Vagina (tissue), 2 donors: ENCODE measurements around the gene DSP. TPM values are rescaled to one million over a fixed set of nuclear protein-coding genes. Genes with fewer than 3 reads are reported as not detected.

Source experiments
- DNase-seq, 2 donors: peaks; one replicate each; pipeline ENCODE4 v3.0.0-alpha.2; 2017; ENCODE audit errors: extremely low spot score in 2 of 2
- H3K27ac ChIP-seq: fragments of 200-600 bp; sonication (generic); one replicate; pipeline ENCODE4 v1.5.1; 2019
- H3K27me3 ChIP-seq: fragments of 200-600 bp; sonication (generic); one replicate; pipeline ENCODE4 v1.5.1; 2019
- H3K36me3 ChIP-seq, 2 donors: fragments of 200-600 bp; sonication (generic); one replicate each; pipeline ENCODE4 v1.5.1; 2017 to 2019
- H3K4me1 ChIP-seq: fragments of 200-600 bp; sonication (generic); one replicate; pipeline ENCODE4 v1.5.1; 2019
- H3K4me3 ChIP-seq, 2 donors: fragments of 200-600 bp; sonication (generic); 1 replicate in 1 of 2; 2 replicates in 1 of 2; pipeline ENCODE4 v1.5.1; 2016 to 2019
- H3K9me3 ChIP-seq: fragments of 200-600 bp; sonication (generic); one replicate; pipeline ENCODE4 v1.5.1; 2019
- POLR2A ChIP-seq, 2 donors: fragments of 450-650 bp; IDR thresholded peaks; one replicate each; pipeline ENCODE4 v1.6.1; 2017; ENCODE audit warnings: antibody characterized with exemption in 2 of 2, mild to moderate bottlenecking in 2 of 2, moderate library complexity in 2 of 2
- POLR2AphosphoS5 ChIP-seq, 2 donors: sonication (generic); formaldehyde crosslinking; IDR thresholded peaks; one replicate each; pipeline ENCODE4 v1.9.0; 2017; ENCODE audit warnings: antibody characterized with exemption in 2 of 2, mild to moderate bottlenecking in 2 of 2, low read depth in 1 of 2; ENCODE audit not compliant: insufficient read depth in 1 of 2
- intact Hi-C: fragments of 100-400 bp; cut with DNase I; formaldehyde crosslinking; loops from one replicate; pipeline ENCODE4 v1.15.1; 2023
- total RNA-seq: library from RNA; depleted of rRNA; stranded (reverse); fragments of >200 nt; gene quantifications from one replicate; pipeline ENCODE4 v1.2.3, GENCODE V29; 2016
- TF ChIP-seq, protein P1 (sequence below), 3 experiments: fragments of 450-650 bp in 2 of 3; fragments of 200-600 bp in 1 of 3; sonication (generic) in 1 of 3; IDR thresholded peaks; one replicate each; pipeline ENCODE4 v1.5.1; 2017 to 2019; ENCODE audit warnings: antibody characterized with exemption in 3 of 3, mild to moderate bottlenecking in 2 of 3, moderate library complexity in 2 of 3

DSP gene
- total RNA-seq, 1 donor from 2014 or later: 802 TPM

DNA sequence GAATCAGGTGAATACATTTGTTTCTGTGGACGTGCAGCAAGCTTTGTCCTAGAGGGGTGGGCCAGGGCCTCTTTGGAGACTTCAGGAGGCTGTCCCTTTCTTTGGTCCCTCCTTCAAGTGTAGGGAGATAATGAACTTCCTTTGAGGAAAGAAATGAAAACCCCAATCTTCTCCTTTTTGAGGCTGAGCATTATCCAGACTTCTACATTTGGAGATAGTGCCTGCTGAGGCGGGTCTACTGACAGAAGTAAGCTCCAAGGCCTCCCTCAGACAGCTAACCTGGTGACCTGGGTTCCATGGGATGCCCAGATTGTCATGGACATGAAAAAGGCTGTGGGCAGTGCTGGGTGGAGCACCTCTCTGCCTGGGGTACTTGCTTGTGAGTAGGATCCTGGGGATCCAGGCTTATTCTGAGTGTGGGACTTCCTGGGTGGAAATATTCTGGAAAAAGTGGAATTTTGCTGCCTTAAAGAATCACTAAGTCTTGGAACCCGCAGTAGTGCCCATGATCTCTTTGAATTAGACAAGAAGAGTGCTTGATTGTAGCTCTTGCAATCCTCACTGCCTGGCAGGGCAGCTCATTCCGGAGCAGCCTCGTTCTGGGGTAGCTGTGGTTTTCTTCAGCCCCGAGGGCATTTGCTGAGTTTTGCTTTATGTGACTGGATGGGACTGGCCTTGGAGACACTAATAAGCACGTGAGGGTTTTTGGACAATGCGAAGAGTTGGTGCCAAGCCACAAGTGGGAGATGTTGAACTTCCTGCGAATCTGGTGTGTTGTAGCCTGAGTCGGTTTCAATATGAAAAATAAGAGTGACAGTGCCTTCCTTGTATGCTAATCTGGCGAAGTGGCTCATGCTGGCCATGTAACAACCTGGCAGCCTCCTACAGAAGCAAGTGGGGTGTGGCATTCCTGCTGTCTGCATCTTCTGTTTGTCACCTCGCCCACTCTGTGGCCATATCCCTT, 76.6 kb downstream of the DSP start:
- H3K4me1 ChIP-seq: peaks cover 11% of the 10 kb centered on the region
- TF ChIP-seq POLR2AphosphoS5 (IDR thresholded peaks at IDR 0.05; ENCODE audit: insufficient read depth in 1 of 2, low read depth in 1 of 2) (peak in 1 of 2 donors; percentile 47), POLR2A (IDR thresholded peaks at IDR 0.05) (no peak)
- TF ChIP-seq, protein P1, sequence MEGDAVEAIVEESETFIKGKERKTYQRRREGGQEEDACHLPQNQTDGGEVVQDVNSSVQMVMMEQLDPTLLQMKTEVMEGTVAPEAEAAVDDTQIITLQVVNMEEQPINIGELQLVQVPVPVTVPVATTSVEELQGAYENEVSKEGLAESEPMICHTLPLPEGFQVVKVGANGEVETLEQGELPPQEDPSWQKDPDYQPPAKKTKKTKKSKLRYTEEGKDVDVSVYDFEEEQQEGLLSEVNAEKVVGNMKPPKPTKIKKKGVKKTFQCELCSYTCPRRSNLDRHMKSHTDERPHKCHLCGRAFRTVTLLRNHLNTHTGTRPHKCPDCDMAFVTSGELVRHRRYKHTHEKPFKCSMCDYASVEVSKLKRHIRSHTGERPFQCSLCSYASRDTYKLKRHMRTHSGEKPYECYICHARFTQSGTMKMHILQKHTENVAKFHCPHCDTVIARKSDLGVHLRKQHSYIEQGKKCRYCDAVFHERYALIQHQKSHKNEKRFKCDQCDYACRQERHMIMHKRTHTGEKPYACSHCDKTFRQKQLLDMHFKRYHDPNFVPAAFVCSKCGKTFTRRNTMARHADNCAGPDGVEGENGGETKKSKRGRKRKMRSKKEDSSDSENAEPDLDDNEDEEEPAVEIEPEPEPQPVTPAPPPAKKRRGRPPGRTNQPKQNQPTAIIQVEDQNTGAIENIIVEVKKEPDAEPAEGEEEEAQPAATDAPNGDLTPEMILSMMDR (IDR thresholded peaks at IDR 0.05): no peak
- H3K4me3 ChIP-seq: no peak overlapping the region
- intact Hi-C loops: no loop called here
- H3K9me3 ChIP-seq: no peaks in the 10 kb centered on the region
- DNase-seq: peak in 1 of 2 donors; percentile 84
- no peak overlapping the region for H3K27ac ChIP-seq
- no peaks in the 10 kb centered on the region for H3K36me3 ChIP-seq
- no peaks in the 10 kb centered on the region for H3K27me3 ChIP-seq

DNA sequence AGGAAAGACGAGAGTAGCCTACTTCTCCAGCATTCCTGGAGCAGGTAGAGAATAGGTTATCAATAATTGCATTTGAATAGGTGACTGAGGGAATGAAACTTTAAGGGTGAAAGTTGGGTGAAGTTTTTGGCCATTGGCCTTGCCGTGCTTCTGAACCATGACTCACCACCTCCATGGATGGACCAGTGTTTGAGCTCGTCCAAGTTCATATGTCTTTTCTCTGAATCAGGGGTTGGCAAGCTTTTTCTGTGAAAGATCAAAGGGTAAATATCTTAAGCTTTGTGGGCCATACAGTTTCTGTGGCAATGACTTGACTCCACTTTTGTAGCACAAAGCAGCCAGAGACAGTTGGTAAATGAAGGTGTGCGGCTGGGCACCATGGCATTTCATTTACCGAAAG, 80.3 kb downstream of the DSP start:
- H3K9me3 ChIP-seq: no peaks in the 10 kb centered on the region
- TF ChIP-seq, protein P1 (IDR thresholded peaks at IDR 0.05): no peak
- intact Hi-C loops: no loop called here
- H3K27ac ChIP-seq: no peak overlapping the region
- H3K36me3 ChIP-seq: no peaks in the 10 kb centered on the region
- H3K4me1 ChIP-seq: peaks cover 11% of the 10 kb centered on the region
- DNase-seq: no peak
- H3K4me3 ChIP-seq: no peak overlapping the region
- no peaks in the 10 kb centered on the region for H3K27me3 ChIP-seq

DNA sequence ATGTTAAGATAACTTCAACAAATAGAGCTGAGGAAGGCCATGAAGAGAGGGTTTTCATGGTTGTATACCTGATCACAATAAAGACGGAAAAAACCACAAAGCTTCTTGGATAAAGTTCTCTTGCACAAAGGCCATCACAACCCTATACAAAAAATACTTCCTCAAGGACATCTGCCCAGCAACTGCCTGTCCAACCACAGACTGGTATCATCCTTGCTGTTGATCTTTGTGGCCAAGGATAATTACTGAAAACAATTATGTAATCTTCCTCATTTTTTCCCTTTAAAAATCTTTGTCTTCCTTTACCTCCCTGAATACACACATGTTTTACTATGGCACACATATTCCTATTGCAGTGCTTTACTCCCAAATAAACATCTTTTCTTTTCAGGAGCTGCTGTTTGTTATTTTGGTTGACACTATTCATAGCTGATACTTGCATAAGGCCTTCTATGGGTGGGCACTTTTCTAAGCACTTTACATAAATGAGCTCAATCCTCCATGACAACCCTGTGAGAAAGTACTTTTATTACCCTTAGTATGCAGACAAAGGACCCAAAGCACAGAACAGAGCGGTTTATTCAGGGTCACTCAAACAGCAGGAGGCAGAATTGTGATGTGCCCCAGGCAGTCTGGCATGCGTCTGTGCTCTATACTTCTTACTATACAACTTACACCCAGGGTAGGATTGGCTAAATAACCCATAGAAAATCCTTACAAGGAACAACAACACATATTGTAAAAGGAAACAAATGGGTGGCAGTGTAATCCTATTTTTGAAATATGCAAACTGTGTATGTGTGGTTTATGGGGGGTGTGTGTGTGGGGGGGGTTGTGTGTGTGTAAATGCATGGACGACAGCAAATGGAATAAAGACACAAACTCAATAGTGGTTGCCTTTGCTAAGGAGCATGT, 83.6 kb downstream of the DSP start:
- Histone ChIP-seq H3K9me3 (no peaks in the 10 kb centered on the region), H3K27me3 (no peaks in the 10 kb centered on the region), H3K4me1 (no peaks in the 10 kb centered on the region), H3K4me3 (no peak overlapping the region), H3K27ac (no peak overlapping the region), H3K36me3 (no peaks in the 10 kb centered on the region)
- no peak for DNase-seq
- intact Hi-C loops: no loop called here
- TF ChIP-seq, protein P1 (IDR thresholded peaks at IDR 0.05): no peak
- TF ChIP-seq POLR2AphosphoS5 (IDR thresholded peaks at IDR 0.05; ENCODE audit: insufficient read depth in 1 of 2, low read depth in 1 of 2) (no peak), POLR2A (IDR thresholded peaks at IDR 0.05) (no peak)

DNA sequence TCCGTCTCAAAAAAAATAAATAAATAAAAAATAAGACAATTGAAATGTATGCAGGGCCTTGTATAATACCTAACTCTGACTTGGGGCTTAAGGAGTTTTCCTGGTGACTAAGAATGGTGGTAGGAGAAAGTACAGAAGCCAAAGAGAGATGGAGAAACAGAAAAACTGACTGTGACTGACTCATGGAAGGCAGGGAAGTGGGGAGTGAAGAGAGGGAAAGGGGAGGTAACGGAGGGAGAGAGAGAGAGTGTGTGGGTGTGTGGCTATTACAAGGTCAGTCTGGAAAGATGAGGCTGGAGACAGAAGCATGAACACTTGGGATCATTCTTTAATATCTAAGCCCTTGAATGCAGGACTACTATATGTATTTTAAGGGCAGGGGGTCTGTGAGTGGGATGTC, 87.0 kb downstream of the DSP start:
- Histone ChIP-seq H3K4me3 (no peak overlapping the region), H3K36me3 (no peaks in the 10 kb centered on the region), H3K9me3 (no peaks in the 10 kb centered on the region), H3K27ac (no peak overlapping the region), H3K4me1 (no peaks in the 10 kb centered on the region), H3K27me3 (no peaks in the 10 kb centered on the region)
- TF ChIP-seq POLR2AphosphoS5 (IDR thresholded peaks at IDR 0.05; ENCODE audit: insufficient read depth in 1 of 2, low read depth in 1 of 2) (no peak), POLR2A (IDR thresholded peaks at IDR 0.05) (no peak)
- TF ChIP-seq, protein P1 (IDR thresholded peaks at IDR 0.05): no peak
- no peak for DNase-seq
- intact Hi-C loops: no loop called here
